MM.1S (cell line): ENCODE data around the gene PRKAG2.

Source experiments
- DNase-seq: peaks from one replicate; pipeline ENCODE4 v3.0.0-alpha.2; 2015
- H2AFZ ChIP-seq: fragments of 300-600 bp; sonication (generic); 2 replicates; pipeline ENCODE4 v1.6.0; 2016; ENCODE audit warnings: antibody characterized with exemption, low read length
- H3F3A ChIP-seq: fragments of 300-600 bp; sonication (generic); 2 replicates; pipeline ENCODE4 v1.6.1; 2016; ENCODE audit warnings: mild to moderate bottlenecking, antibody characterized with exemption, low read length, moderate library complexity, mixed read lengths; ENCODE audit not compliant: insufficient read depth
- H3K27ac ChIP-seq: fragments of 300-600 bp; sonication (generic); 2 replicates; pipeline ENCODE4 v1.5.1; 2016; ENCODE audit warnings: mild to moderate bottlenecking, low read length
- H3K27me3 ChIP-seq: fragments of 300-600 bp; sonication (generic); replicated peaks from 2 replicates; pipeline ENCODE4 v1.6.0; 2016; ENCODE audit warnings: low read length; ENCODE audit not compliant: insufficient read depth
- H3K36me3 ChIP-seq: fragments of 300-600 bp; sonication (generic); replicated peaks from 2 replicates; pipeline ENCODE4 v1.6.1; 2016; ENCODE audit warnings: mild to moderate bottlenecking, low read length, mixed read lengths; ENCODE audit not compliant: insufficient read depth
- H3K4me1 ChIP-seq: fragments of 300-600 bp; sonication (generic); 2 replicates; pipeline ENCODE4 v1.6.1; 2016; ENCODE audit warnings: low read length, mixed read lengths
- H3K4me2 ChIP-seq: fragments of 300-600 bp; sonication (generic); 2 replicates; pipeline ENCODE4 v1.6.0; 2016; ENCODE audit warnings: low read depth, low read length
- H3K4me3 ChIP-seq: fragments of 300-600 bp; sonication (generic); 2 replicates; pipeline ENCODE4 v1.5.1; 2016; ENCODE audit warnings: low read length, mixed read lengths
- H3K79me2 ChIP-seq: fragments of 300-600 bp; sonication (generic); 2 replicates; pipeline ENCODE4 v1.6.1; 2016; ENCODE audit warnings: mixed run types, low read length, mixed read lengths
- H3K9ac ChIP-seq: fragments of 300-600 bp; sonication (generic); 2 replicates; pipeline ENCODE4 v1.6.1; 2016; ENCODE audit warnings: low read length, mixed read lengths
- H3K9me2 ChIP-seq: fragments of 300-600 bp; sonication (generic); replicated peaks from 2 replicates; pipeline ENCODE4 v1.6.1; 2016; ENCODE audit warnings: mild to moderate bottlenecking, low read length, mixed read lengths; ENCODE audit not compliant: insufficient read depth
- H3K9me3 ChIP-seq: fragments of 300-600 bp; sonication (generic); replicated peaks from 2 replicates; pipeline ENCODE4 v1.6.1; 2016; ENCODE audit warnings: mild to moderate bottlenecking, low read length, mixed read lengths; ENCODE audit not compliant: insufficient read depth
- H4K20me1 ChIP-seq: fragments of 300-600 bp; sonication (generic); 2 replicates; pipeline ENCODE4 v1.6.1; 2016; ENCODE audit warnings: mild to moderate bottlenecking, low read length, moderate library complexity, mixed read lengths; ENCODE audit not compliant: insufficient read depth
- CTCF ChIP-seq: fragments of 300-600 bp; sonication (generic); IDR thresholded peaks from 2 replicates; pipeline ENCODE4 v1.5.1; 2016; ENCODE audit warnings: antibody characterized with exemption, low read length, mixed read lengths
- EZH2 ChIP-seq: fragments of 300-600 bp; sonication (generic); optimal IDR thresholded peaks from 2 replicates; pipeline ENCODE3; 2017; ENCODE audit warnings: low read depth, mild to moderate bottlenecking, antibody characterized with exemption, low read length, mixed read lengths
- EZH2phosphoT487 ChIP-seq: fragments of 300-600 bp; sonication (generic); IDR thresholded peaks from 2 replicates; pipeline ENCODE4 v1.6.1; 2018; ENCODE audit warnings: antibody characterized with exemption, low read length

The PRKAG2 gene

GRCh38 chr7:151645311-151645710, 231.6 kb downstream of the PRKAG2 start:
- no peak overlapping the region for H3K4me3 ChIP-seq
- H3K9ac ChIP-seq, result no peak overlapping the region
- H3K27ac ChIP-seq, result no peak overlapping the region
- no peak for TF ChIP-seq CTCF
- TF ChIP-seq EZH2, result no peak
- TF ChIP-seq EZH2phosphoT487, result no peak
- no peak for DNase-seq
- no peaks in the 10 kb centered on the region for H4K20me1 ChIP-seq
- no peak overlapping the region for H3K4me2 ChIP-seq
- H3F3A ChIP-seq, result no peaks in the 10 kb centered on the region
- no peaks in the 10 kb centered on the region for H3K27me3 ChIP-seq
- H3K4me1 ChIP-seq, result no peaks in the 10 kb centered on the region
- H3K9me3 ChIP-seq, result no peaks in the 10 kb centered on the region
- H2AFZ ChIP-seq, result no peak overlapping the region
- H3K9me2 ChIP-seq, result no peaks in the 10 kb centered on the region
- no peaks in the 10 kb centered on the region for H3K79me2 ChIP-seq
- no peaks in the 10 kb centered on the region for H3K36me3 ChIP-seq

- TF ChIP-seq CTCF, result no peak
- no peak for TF ChIP-seq EZH2
- no peak for TF ChIP-seq EZH2phosphoT487
These were observed 232.4 kb downstream of the PRKAG2 start for GRCh38 chr7:151644554-151644953.

GRCh38 chr7:151642746-151643145, 234.2 kb downstream of the PRKAG2 start:
- no peak overlapping the region for H3K9ac ChIP-seq
- TF ChIP-seq CTCF, result no peak
- TF ChIP-seq EZH2phosphoT487, result no peak
- no peak for TF ChIP-seq EZH2

More at GRCh38 chr7:151644554-151644953, 232.4 kb downstream of the PRKAG2 start:
- H3K79me2 ChIP-seq, result no peaks in the 10 kb centered on the region
- no peak for DNase-seq
- no peaks in the 10 kb centered on the region for H3F3A ChIP-seq
- no peaks in the 10 kb centered on the region for H4K20me1 ChIP-seq
- H3K9ac ChIP-seq, result no peak overlapping the region
- no peak overlapping the region for H3K4me3 ChIP-seq
- no peaks in the 10 kb centered on the region for H3K9me2 ChIP-seq
- no peak overlapping the region for H2AFZ ChIP-seq
- no peaks in the 10 kb centered on the region for H3K4me1 ChIP-seq
- no peaks in the 10 kb centered on the region for H3K27me3 ChIP-seq
- H3K4me2 ChIP-seq, result no peak overlapping the region
- H3K27ac ChIP-seq, result no peak overlapping the region
- H3K36me3 ChIP-seq, result no peaks in the 10 kb centered on the region
- H3K9me3 ChIP-seq, result no peaks in the 10 kb centered on the region

More at GRCh38 chr7:151642746-151643145, 234.2 kb downstream of the PRKAG2 start:
- no peaks in the 10 kb centered on the region for H3K27me3 ChIP-seq
- H3K4me2 ChIP-seq, result no peak overlapping the region
- no peaks in the 10 kb centered on the region for H3K36me3 ChIP-seq
- no peak overlapping the region for H3K27ac ChIP-seq
- H3K4me1 ChIP-seq, result no peaks in the 10 kb centered on the region
- no peaks in the 10 kb centered on the region for H3K9me3 ChIP-seq
- H3K9me2 ChIP-seq, result no peaks in the 10 kb centered on the region
- H3K4me3 ChIP-seq, result no peak overlapping the region
- no peaks in the 10 kb centered on the region for H3F3A ChIP-seq
- no peak for DNase-seq
- no peaks in the 10 kb centered on the region for H4K20me1 ChIP-seq
- no peaks in the 10 kb centered on the region for H3K79me2 ChIP-seq
- H2AFZ ChIP-seq, result no peak overlapping the region
